Measurements from ENCODE around the gene WDR82.

DNA sequence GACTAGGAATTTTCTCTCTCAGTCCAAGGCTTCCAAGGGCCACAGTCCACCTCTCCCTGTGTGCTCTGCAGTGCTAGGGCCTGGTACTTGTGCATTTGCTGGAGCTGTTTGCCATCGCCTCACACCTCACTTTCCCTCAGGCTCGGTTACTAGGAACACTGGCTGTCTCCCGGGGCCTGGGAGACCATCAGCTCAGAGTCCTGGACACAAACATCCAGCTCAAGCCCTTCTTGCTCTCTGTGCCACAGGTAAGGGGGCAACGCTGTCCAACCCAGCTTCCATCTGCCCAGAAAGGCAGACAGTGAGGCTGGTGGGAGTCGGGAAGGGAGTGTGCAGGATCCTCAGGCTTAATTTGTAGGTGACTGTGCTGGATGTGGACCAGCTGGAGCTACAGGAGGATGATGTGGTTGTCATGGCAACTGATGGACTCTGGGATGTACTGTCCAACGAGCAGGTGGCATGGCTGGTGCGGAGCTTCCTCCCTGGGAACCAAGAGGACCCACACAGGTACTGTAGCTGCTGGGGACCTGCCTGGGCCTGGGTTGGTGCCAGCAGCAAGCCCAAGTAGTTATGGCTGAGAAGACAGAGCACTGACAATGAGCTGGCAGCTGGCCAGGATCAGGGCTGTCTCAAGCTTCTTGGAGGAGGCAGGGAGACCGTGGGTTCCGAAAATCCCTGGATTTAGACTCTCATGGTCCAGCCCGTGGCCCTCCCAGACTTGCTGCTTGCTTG is 29.5 kb downstream of the WDR82 start:
- TF ChIP-seq, protein P1, sequence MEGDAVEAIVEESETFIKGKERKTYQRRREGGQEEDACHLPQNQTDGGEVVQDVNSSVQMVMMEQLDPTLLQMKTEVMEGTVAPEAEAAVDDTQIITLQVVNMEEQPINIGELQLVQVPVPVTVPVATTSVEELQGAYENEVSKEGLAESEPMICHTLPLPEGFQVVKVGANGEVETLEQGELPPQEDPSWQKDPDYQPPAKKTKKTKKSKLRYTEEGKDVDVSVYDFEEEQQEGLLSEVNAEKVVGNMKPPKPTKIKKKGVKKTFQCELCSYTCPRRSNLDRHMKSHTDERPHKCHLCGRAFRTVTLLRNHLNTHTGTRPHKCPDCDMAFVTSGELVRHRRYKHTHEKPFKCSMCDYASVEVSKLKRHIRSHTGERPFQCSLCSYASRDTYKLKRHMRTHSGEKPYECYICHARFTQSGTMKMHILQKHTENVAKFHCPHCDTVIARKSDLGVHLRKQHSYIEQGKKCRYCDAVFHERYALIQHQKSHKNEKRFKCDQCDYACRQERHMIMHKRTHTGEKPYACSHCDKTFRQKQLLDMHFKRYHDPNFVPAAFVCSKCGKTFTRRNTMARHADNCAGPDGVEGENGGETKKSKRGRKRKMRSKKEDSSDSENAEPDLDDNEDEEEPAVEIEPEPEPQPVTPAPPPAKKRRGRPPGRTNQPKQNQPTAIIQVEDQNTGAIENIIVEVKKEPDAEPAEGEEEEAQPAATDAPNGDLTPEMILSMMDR (IDR thresholded peaks at IDR 0.05): no peak
- no peak for TF ChIP-seq POLR2A (IDR thresholded peaks at IDR 0.05)

All from uterus (tissue), 2 donors.